Measurements from ENCODE around the gene PBXIP1. TPM values are rescaled to one million over a fixed set of nuclear protein-coding genes. Genes with fewer than 3 reads are reported as not detected.

PBXIP1 gene
- total RNA-seq, 1 experiment from 2014 or later = 81.4 TPM

Small RNA genes lying within 50 kb of the gene (small RNA-seq; reads per million reads assigned to genes)
- gene MIR4258 (0 reads per million in 2 experiments), gene RF00017 (0 reads per million in 2 experiments)

Other genes starting within 250 kb of the PBXIP1 start
- 0.03 TPM in 1 of 2 replicates, not detected in the other for gene KCNN3, start 85.8 kb downstream of the PBXIP1 start, total RNA-seq (2014; rRNA removed; shearing (Covaris generic))
- gene PMVK, start 19.4 kb downstream of the PBXIP1 start, total RNA-seq (2014; rRNA removed; shearing (Covaris generic)) = 10.4 and 19.0 TPM in 2 replicates
- 26.9 and 30.2 TPM in 2 replicates for gene PYGO2, start 5.7 kb upstream of the PBXIP1 start, total RNA-seq (2014; rRNA removed; shearing (Covaris generic))
- gene SHC1, start 14.6 kb upstream of the PBXIP1 start, total RNA-seq (2014; rRNA removed; shearing (Covaris generic)) = 102 and 107 TPM in 2 replicates
- gene CKS1B, start 18.6 kb upstream of the PBXIP1 start, total RNA-seq (2014; rRNA removed; shearing (Covaris generic)) = 122 and 157 TPM in 2 replicates
- gene FLAD1, start 27.2 kb upstream of the PBXIP1 start, total RNA-seq (2014; rRNA removed; shearing (Covaris generic)) = 53.5 and 58.2 TPM in 2 replicates
- gene LENEP, start 37.5 kb upstream of the PBXIP1 start, total RNA-seq (2014; rRNA removed; shearing (Covaris generic)) = 0.48 and 1.2 TPM in 2 replicates
- gene ZBTB7B, start 46.7 kb upstream of the PBXIP1 start, total RNA-seq (2014; rRNA removed; shearing (Covaris generic)) = 25.1 and 29.1 TPM in 2 replicates
- 0.18 TPM in 1 of 2 replicates, not detected in the other for gene DCST2, start 77.7 kb upstream of the PBXIP1 start, total RNA-seq (2014; rRNA removed; shearing (Covaris generic))
- gene DCST1, start 77.7 kb upstream of the PBXIP1 start, total RNA-seq (2014; rRNA removed; shearing (Covaris generic)) = not detected in 2 replicates
- gene ADAM15, start 95.2 kb upstream of the PBXIP1 start, total RNA-seq (2014; rRNA removed; shearing (Covaris generic)) = 62.0 and 67.1 TPM in 2 replicates
- 12.7 and 13.9 TPM in 2 replicates for gene EFNA4, start 107.6 kb upstream of the PBXIP1 start, total RNA-seq (2014; rRNA removed; shearing (Covaris generic))
- gene EFNA3, start 122.7 kb upstream of the PBXIP1 start, total RNA-seq (2014; rRNA removed; shearing (Covaris generic)) = 6.6 and 8.2 TPM in 2 replicates
- 25.3 and 25.7 TPM in 2 replicates for gene EFNA1, start 171.8 kb upstream of the PBXIP1 start, total RNA-seq (2014; rRNA removed; shearing (Covaris generic))
- 57.4 and 61.6 TPM in 2 replicates for gene SLC50A1, start 179.8 kb upstream of the PBXIP1 start, total RNA-seq (2014; rRNA removed; shearing (Covaris generic))
- gene DPM3, start 184.4 kb upstream of the PBXIP1 start, total RNA-seq (2014; rRNA removed; shearing (Covaris generic)) = 28.5 and 36.9 TPM in 2 replicates
- gene KRTCAP2, start 217.2 kb upstream of the PBXIP1 start, total RNA-seq (2014; rRNA removed; shearing (Covaris generic)) = 326 and 369 TPM in 2 replicates
- gene TRIM46, start 217.8 kb upstream of the PBXIP1 start, total RNA-seq (2014; rRNA removed; shearing (Covaris generic)) = 0.85 and 1.3 TPM in 2 replicates